Ishikawa (cell line): ENCODE data around the gene TET3.

Experiments
- EGR1 ChIP-seq: IDR thresholded peaks from 2 replicates; pipeline ENCODE4 v1.6.1; 2012
- MAX ChIP-seq: IDR thresholded peaks from 2 replicates; pipeline ENCODE4 v1.6.1; 2012
- RAD21 ChIP-seq: IDR thresholded peaks from 2 replicates; pipeline ENCODE4 v1.6.1; 2012; ENCODE audit warnings: low read depth
- TAF1 ChIP-seq: IDR thresholded peaks from 2 replicates; pipeline ENCODE4 v1.6.1; 2012; ENCODE audit warnings: low read depth, mild to moderate bottlenecking
- YY1 ChIP-seq: IDR thresholded peaks from 2 replicates; pipeline ENCODE4 v1.6.1; 2012; ENCODE audit warnings: low read depth

- TF ChIP-seq EGR1 (no peak), TAF1 (no peak), YY1 (no peak), MAX (no peak), RAD21 (no peak)
These were observed 3.4 kb upstream of the TET3 start for GRCh38 chr2:73981081-73982001.
